Measurements from ENCODE around the gene ENOX1.

ENOX1 gene

DNA sequence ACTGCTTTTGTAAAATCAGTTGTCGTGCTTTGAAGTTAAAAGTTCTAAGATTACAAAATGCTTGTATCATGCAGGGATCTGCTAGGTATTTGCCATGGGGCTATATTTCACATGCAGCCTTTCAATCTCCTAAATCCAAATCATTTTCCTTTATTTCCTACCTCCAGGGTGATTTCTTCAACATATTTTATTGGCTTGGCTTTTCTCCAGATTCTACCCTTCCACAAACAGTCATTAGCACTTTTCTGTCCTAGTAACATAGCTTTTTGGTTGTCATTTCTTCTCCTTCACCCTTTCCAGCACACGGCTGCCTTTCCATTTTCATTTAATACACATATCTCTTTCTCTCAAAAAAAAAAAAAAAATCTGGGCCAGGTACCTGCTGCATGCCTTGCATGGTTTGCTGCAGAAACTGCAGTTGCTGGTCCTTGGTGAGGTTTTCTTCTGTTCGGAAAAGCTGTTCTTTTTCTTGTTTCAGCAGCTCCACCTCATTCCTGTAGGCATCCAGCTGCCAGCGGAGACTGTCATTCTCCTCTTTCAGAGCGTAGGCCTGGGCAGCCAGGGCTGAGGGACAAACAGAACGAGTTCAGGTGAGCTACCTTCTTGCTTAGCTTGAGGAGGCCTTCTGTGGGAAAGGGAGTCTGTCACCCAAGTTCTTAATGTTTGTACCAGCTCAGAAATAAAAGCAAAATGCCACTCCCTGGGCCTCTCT lies 488.6 kb downstream of the ENOX1 start:
- no peak for DNase-seq (ENCODE audit: low read depth in 2 of 3, low spot score in 2 of 3)

DNA sequence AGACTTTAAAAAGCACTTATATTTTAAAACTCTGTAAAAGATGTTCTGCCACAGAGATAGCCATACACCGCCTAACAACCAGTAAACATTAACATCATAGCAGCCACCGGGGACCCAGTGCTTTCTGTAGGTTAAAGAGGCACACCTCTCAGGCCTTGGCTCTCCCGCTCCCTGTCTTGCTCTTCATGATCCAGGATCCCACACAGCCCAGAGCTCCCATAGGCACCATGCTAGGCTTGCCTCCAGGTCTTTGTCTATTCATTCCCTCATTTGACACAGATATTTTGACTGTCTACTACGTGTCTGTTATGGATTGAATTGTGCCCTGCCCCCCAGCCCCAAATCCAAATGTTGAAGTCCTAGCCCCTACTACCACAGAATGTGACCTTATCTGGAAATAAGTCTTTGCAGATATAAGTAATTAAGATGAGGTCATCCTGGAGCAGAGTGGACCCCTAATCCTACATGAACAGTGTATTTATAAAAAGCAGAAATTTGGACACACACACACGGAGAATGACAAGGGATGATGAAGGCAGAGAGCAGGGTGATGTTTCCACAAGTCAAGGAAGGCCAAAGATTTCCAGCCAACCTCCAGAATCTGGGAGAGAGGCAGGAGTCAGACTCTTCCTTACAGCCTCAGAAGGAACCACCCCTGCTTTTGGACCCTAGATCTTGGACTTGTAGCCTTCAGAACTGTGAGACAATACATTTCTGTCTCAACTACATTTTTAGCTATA lies 490.8 kb downstream of the ENOX1 start:
- no peak for DNase-seq (ENCODE audit: low read depth in 2 of 3, low spot score in 2 of 3)

DNA sequence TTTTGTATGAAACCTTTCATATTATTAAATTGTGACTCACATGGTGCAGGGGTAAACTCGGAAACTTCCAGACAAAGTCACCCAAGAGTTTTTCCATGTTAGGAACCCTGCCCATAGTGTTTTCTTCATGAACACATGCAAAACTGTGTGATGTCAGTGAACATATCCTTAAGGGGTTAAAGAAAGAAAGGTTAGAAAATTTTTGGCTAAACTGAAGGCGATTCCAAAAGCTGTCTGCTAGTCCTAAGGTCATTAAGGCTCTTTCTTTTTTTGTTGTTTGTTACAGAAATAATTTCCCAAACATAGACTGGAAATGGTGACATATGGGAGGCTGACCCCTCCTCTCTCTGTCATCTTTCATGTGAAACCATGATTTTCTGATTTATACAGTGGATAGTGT lies 491.5 kb downstream of the ENOX1 start:
- no peak for DNase-seq (ENCODE audit: low read depth in 2 of 3, low spot score in 2 of 3)

DNA sequence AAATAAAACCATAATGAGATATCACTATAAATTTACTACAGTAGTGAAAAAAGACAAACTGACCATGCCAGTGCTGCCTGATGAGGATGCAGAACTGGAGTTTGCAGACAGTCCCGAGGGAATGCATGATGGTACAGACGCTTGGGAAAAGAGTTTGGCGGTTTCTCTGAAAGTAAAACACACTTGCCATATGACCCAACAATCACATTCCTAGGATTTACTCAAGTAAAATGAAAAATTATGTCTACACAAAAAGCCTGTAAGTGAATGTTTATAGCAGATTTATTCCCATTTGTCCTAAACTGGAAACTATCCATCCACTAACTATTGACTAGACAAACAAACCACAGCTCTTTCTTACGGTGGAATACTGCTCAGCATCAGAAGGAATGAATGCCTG lies 492.4 kb downstream of the ENOX1 start:
- DNase-seq (ENCODE audit: low read depth in 2 of 3, low spot score in 2 of 3): no peak

DNA sequence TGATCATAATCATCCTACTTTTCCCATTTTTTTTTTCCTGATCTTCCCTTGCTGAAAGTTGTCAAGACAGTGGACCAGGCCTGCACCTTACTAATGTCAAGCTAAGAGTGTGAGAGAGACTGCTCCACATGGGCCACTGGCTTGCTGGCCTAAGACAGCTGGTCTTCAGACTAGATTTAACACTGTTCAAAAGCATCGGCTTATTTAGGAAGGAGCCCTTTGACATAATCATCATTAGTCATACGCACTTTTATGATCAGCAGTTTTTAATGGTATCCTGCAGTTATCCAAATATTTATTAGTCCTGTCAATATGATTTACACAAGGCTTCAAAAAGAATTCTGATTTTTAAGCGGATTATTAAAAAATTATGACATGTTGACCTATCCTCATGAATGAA lies 492.8 kb downstream of the ENOX1 start:
- no peak for DNase-seq (ENCODE audit: low read depth in 2 of 3, low spot score in 2 of 3)

DNA sequence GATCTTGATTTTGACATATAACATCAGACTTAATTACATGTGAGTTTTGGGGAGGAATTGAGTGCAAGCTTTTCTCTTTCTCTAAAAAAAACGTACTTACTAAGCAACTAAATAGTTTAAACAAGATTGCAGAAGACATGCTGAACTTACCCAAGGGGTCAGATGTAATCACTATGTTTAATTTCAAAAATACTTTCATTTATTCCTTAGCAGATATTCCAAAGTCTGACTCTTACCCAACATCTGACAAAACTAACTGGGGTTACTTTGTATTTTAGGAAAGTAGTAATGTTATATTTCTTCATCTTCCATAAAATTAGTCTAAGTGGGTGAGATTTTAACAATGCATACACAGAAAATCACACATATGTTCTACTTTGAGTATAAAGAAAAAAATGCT lies 493.2 kb downstream of the ENOX1 start:
- no peak for DNase-seq (ENCODE audit: low read depth in 2 of 3, low spot score in 2 of 3)

DNA sequence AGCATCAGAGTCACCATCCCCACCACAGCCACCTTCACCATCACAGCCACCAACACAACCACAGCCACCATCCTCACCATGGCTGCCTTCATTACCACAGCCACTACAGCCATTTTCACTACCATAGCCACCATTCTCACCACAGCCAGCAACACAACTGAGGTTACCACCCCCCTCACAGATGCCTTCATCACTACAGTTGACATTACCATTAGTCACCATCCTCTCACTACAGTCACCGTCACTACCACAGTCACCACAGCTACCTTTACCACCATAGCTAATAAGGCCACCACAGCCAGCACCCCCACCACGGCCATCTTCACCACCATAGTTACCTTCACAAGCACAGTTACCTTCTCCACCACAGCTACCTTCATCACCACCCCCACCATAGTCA lies 493.8 kb downstream of the ENOX1 start:
- no peak for DNase-seq (ENCODE audit: low read depth in 2 of 3, low spot score in 2 of 3)

DNA sequence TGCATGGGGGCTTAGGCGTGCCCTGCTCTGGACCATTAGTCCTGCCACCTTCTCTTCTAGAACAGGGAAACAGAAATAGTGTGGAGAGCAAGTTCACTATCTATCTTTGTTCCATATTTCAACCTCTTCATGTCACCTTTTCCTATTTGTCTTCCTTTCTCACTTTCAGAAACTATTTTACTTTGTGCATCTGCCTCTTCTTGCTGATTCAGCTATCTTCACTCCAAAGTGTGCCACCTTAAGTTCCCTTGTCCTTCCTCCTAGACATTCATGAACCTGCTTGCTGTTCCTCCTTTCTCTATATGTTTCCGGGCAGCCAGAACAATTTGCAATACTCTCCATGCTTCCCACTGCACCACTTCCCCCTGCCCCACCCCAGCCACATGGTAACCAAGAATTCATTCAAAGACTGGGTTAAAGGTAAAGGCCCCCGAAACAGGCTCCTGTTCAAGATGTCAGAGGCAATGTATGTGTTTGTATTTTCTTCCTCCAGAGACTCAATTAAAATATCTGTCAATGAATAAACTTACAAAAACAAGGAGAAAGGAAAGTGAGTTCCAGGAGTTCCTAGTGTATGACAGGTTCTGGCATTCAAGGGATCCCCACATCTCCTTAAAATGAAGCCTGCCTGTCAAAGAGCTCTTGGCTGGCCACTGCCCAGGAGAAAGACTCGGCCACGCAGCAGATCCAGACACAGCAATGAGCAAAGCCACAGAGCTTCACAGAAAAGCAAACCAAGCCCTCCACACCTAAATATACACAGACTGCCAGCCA lies 495.3 kb downstream of the ENOX1 start:
- DNase-seq (ENCODE audit: low read depth in 2 of 3, low spot score in 2 of 3): no peak

DNA sequence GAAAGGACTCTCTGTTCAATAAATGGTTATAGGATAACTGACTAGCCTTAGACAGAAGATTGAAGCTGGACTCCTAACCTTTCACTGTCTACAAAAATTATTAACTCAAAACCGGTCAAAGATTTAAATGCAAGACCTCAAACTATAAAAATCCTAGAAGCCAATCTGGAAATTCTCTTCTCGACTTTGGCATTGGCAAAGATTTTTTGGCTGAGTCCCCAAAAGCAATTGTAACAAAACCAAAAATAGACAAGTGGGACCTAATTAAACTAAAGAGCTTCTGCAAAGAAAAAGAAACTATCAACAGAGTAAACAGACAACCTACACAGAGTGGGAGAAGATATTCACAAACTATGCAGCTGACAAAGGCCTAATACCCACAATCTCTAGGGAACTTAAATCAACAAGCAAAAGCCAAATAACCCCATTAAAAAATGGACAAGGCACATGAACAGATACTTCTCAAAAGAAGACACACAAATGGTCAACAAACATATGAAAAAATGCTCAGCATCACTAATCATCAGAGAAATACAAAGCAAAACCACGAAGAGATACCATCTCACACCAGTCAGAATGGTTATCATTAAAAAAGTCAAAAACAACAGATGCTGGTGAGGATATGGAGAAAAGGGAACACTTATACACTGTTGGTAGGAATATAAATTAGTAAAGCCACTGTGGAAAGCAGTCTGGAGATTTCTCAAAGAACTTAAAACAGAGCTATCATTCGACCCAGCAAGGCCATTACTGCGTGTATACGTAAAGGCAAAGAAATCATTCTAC lies 497.1 kb downstream of the ENOX1 start:
- DNase-seq (ENCODE audit: low read depth in 2 of 3, low spot score in 2 of 3): no peak

DNA sequence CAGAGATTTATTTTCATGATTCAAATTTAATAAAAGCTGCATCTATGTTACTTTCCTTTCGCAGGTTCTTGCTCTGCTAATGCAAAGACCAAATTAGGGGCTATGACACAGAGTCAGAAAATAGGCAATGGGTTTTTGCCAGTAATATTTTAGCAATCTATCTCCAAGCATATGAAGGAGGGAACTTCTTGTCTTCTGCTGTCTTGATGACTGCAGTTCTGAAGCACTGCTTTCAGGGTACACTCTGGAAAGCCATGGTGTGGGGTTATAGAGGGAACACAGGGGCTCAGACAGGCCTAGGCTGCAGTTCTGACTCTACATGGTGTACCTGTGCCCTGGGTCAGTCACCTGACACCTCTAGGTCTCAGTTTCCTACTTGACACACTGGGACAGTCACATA lies 500.0 kb downstream of the ENOX1 start:
- no peak for DNase-seq (ENCODE audit: low read depth in 2 of 3, low spot score in 2 of 3)

DNA sequence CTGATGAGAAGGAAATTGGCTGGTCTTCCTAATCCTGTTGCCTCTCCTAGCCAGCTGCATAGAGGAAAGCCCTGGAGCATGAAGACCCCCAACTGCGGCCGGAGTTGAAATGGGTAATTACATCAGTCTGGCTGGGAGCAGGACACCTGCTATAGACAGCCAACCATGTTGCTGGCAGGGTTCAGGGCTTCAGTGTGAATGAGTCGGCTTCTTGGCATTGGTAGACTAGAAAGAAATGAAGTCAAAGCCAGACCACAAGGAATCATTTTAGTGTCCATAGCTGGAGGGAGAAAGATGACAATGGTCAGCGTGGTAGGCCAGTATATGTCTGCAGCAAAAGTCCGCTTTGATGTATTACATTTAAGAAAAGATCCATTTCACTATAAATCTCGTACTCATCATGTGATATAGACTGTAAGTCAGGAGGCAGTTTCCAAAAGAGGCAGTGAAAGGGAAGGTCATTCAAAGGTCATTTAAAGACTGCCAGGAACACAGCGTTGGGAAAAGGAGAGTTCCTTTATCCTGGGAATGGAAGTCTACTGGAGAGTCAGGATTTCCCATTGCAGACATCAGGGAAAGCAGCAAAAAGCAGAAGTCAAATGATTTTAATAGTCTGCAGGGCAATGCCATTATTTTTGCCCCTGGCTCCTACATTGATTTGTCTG lies 500.7 kb downstream of the ENOX1 start:
- no peak for DNase-seq (ENCODE audit: low read depth in 2 of 3, low spot score in 2 of 3)

DNA sequence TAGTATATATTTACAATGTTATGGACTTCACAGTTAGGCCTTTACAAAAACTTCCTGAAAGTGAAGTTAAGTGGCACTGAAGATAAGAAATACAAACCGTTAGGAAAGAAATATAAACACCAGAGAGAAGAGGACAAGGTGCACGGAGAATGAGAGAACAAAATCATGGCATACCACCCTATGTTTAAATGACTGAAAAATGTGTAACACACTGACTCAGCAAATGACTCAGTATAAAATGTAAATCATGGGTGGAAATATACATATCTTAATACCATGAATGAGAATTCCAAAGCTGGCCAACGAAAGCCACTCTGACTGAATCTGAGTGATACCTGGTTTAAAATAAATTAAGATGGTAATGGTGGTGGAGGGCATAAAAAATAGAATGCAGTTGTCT lies 502.6 kb downstream of the ENOX1 start:
- no peak for DNase-seq (ENCODE audit: low read depth in 2 of 3, low spot score in 2 of 3)

DNA sequence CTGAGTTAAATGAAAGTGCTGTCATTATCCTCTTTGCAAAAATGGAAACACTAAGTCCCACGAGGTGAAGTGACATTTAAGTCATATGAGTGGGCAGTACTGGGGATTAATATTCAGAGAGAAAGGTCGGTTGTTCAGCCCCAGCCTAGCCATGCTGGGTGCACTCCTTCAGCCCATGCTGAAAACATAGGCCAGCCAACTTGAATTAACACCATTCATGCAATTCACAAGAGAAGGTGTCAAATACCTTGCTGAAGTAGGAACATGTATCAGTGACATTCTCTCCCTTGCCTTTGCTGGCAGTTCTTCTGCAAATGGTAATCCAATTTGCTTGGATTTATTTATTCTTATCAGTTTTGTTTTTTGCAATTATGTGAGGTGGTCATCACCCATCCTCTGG lies 507.1 kb downstream of the ENOX1 start:
- no peak for DNase-seq (ENCODE audit: low read depth in 2 of 3, low spot score in 2 of 3)

DNA sequence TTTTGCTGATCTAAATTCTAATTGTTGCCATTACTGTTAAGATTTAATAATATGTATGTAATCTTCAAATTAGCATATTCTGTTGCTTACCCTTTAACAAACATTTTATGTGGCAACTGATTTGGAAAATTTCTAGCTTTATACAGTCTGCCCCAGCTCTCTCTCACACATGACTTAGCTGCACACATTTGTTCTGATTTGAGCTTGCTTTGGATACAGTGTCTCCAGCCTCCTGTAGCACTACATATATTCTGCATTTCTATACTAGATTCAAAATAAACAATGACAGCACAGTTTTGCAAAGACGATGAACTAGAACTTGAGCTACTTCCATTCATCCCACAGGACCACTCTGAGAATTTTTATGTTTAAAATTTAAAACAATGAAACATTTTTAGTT lies 508.6 kb downstream of the ENOX1 start:
- DNase-seq (ENCODE audit: low read depth in 2 of 3, low spot score in 2 of 3): no peak

DNA sequence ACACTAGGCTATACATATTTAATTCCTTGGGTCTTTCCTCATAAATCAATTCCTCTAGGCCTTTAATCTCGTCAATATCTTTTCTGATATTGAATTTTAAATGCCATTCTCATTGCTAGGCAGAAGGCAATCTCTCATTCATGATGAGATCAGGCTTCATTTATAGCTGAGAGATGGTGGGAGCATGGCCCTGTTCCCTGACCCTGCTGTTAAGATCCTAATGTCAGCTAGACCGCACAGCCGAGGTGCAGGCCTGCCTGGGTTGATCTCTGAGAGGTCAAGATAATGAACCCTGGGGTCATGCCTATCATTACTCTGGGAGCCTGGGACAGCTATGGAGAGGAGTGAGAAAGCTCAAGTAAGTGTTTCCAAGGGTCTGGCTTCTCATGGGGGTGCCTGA lies 509.6 kb downstream of the ENOX1 start:
- no peak for DNase-seq (ENCODE audit: low read depth in 2 of 3, low spot score in 2 of 3)

DNA sequence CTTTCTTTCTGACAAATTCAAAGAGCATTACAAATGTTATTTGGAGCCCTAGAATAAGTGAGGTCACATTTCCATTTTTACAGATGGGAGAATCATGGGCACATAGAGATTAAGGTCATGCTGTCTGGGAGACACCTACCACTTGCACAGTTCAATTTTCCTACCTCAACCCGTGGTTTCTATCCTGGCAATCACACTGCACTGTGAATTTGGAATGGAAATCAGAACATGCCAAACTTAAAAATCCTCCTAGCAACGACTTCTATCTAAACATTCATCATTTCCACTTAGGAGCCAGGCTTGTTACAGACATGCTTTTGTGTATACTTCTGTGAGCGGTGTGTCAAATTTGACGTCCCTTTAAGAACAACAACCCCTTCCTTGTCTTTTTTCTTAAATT lies 511.9 kb downstream of the ENOX1 start:
- no peak for DNase-seq (ENCODE audit: low read depth in 2 of 3, low spot score in 2 of 3)

DNA sequence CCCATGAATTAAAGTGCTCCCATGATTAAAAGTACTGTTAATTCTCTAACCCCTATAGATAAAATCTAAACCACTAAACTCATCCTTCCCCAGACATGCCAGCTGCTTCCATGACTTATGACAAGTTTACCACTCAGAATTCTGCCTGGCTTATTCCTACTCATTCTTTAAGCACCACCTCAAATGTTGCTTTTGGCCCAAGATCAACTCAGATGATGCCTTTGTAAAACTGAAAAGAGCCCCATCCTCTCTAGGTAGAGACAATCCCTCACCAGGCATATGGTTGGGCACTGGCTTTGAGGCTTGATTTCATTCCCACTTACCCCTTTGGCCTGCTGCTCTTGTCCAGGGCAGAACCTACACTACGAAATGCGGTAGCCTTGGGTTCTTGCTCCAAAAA lies 513.4 kb downstream of the ENOX1 start:
- DNase-seq (ENCODE audit: low read depth in 2 of 3, low spot score in 2 of 3): no peak

DNA sequence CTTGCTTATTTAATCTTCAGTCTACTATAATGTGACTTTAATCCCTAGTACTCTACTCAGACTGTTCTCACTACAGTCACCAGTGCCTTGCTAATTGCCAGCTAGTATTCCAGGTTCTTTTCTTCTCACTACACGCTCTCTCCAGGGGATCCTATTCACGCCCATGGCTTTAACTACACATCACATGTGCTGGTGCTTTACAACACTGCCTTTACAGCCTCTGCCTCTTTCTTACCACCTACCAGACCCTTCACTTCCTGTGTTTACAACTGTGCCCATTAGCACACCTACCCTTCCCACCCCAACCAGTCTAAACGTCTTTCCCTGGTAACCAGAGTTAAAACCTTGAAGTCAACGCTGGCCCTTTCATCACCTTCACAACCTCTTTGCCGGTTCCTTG lies 513.9 kb downstream of the ENOX1 start:
- no peak for DNase-seq (ENCODE audit: low read depth in 2 of 3, low spot score in 2 of 3)

DNA sequence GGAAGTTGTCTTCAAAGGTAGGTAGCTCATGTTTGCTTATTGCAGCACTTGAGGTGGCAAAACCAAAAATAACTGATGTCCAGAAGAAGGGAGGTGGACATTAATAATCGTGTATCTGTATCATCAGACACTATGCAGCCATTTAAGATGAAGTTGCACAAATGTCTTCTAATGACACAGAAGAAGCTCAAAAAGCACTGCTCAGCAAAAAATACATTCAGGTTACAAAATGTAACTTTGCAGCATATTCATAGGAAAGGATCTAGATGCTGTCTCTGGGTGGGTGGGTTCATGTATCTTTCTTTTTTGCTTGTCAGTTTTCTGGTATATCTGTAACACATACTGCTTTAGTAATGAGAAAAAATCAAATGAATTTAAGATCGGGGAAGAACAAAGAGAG lies 515.6 kb downstream of the ENOX1 start:
- no peak for DNase-seq (ENCODE audit: low read depth in 2 of 3, low spot score in 2 of 3)

DNA sequence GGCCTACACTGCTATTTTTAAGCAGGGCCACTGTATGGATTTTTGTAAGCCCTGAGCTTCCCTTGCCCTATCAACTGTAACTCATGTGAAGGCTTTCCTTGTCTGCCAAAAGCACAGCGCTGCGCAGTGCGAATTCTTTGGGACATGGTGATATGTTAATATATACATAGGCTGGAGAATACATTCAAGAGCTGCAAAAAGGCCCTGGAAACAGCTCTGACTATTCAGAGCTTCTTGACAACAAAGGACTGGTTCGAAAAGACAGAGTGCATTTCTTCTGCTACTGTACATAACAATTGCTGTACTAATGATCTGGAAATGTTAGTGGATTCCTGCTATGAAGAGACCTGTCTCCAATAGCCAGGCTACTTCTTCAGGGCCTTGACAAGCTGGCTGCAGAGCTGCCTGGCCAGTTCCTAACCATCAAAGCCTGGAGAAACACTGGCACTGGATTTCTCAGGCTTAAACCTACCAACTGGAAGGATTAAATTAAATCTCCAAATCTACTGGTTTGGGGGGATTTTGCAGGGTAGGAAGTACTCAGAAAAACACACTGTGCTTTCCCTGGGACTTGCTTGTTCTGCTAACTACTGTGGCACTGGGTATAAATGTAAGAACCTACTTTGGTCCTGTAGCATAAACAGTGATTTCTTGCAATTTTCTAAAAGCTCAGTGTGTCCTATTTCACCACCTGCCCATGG lies 516.5 kb downstream of the ENOX1 start:
- no peak for DNase-seq (ENCODE audit: low read depth in 2 of 3, low spot score in 2 of 3)

Measured in activated CD8-positive, alpha-beta memory T cell treated with anti-CD3 and anti-CD28 coated beads for 48 hours (primary cell).